GM19328 (cell line): ENCODE measurements around the gene GABBR1.

Source experiments
- ATAC-seq: cut with Tn5 transposase; IDR thresholded peaks from one replicate; pipeline ENCODE4 v1.9.1; 2021; ENCODE audit warnings: mild to moderate bottlenecking, moderate library complexity; ENCODE audit not compliant: unreplicated experiment

GABBR1 gene

GRCh38 chr6:29625337-29625930 lies 7.5 kb downstream of the GABBR1 start:
- ATAC-seq = no peak

- no peak for ATAC-seq
Measured at GRCh38 chr6:29624520-29624961, 8.4 kb downstream of the GABBR1 start.

- no peak for ATAC-seq
Measured at GRCh38 chr6:29620630-29621029, 12.4 kb downstream of the GABBR1 start.

GRCh38 chr6:29619578-29620160 lies 13.3 kb downstream of the GABBR1 start:
- no peak for ATAC-seq

GRCh38 chr6:29617782-29618554 lies 15.0 kb downstream of the GABBR1 start:
- no peak for ATAC-seq

- ATAC-seq = no peak
Measured at GRCh38 chr6:29611426-29611825, 21.6 kb downstream of the GABBR1 start.

- ATAC-seq = no peak
Measured at GRCh38 chr6:29610540-29610939, 22.4 kb downstream of the GABBR1 start.

- no peak for ATAC-seq
Measured at GRCh38 chr6:29608131-29608530, 24.9 kb downstream of the GABBR1 start.

GRCh38 chr6:29603930-29604329 lies 29.1 kb downstream of the GABBR1 start:
- ATAC-seq = no peak

GRCh38 chr6:29603456-29603855 lies 29.5 kb downstream of the GABBR1 start:
- ATAC-seq = no peak

GRCh38 chr6:29602564-29603361 lies 30.2 kb downstream of the GABBR1 start:
- no peak for ATAC-seq

- no peak for ATAC-seq
Measured at GRCh38 chr6:29598172-29598747, 34.7 kb downstream of the GABBR1 start.

- no peak for ATAC-seq
Measured at GRCh38 chr6:29597184-29597583, 35.8 kb downstream of the GABBR1 start.

GRCh38 chr6:29596381-29596900 lies 36.5 kb downstream of the GABBR1 start:
- no peak for ATAC-seq

GRCh38 chr6:29593199-29593855 lies 39.7 kb downstream of the GABBR1 start:
- ATAC-seq = no peak

- ATAC-seq = no peak
Measured at GRCh38 chr6:29591677-29592076, 41.3 kb downstream of the GABBR1 start.

- no peak for ATAC-seq
Measured at GRCh38 chr6:29590218-29590808, 42.7 kb downstream of the GABBR1 start.

- no peak for ATAC-seq
Measured at GRCh38 chr6:29589423-29590048, 43.4 kb downstream of the GABBR1 start.

GRCh38 chr6:29584821-29585220 lies 48.2 kb downstream of the GABBR1 start, which contains the start of gene OR2H2:
Gene OR2H2 (plus strand): TSS chr6:29585121. CDS start chr6:29587945, 2,824 bp downstream.
- no peak for ATAC-seq
